Head of caudate nucleus (tissue), 42 donors: ENCODE results near the gene CDC16.
"Not testable (repeated sequence)": the region's sequence is repeated elsewhere in the genome, so short reads cannot be mapped to it uniquely, and the experiment has no call there.

Experiments used
- DNase-seq, 42 donors: peaks; one replicate each; pipeline versions ENCODE4 v3.0.0 to v3.0.0-alpha.2; 2020 to 2021; ENCODE audit warnings: mixed read lengths in 7 of 42
- intact Hi-C: fragments of 100-400 bp; cut with DNase I; formaldehyde crosslinking; loops from one replicate; pipeline ENCODE4 v1.15.0; 2022

Gene CDC16

DNA sequence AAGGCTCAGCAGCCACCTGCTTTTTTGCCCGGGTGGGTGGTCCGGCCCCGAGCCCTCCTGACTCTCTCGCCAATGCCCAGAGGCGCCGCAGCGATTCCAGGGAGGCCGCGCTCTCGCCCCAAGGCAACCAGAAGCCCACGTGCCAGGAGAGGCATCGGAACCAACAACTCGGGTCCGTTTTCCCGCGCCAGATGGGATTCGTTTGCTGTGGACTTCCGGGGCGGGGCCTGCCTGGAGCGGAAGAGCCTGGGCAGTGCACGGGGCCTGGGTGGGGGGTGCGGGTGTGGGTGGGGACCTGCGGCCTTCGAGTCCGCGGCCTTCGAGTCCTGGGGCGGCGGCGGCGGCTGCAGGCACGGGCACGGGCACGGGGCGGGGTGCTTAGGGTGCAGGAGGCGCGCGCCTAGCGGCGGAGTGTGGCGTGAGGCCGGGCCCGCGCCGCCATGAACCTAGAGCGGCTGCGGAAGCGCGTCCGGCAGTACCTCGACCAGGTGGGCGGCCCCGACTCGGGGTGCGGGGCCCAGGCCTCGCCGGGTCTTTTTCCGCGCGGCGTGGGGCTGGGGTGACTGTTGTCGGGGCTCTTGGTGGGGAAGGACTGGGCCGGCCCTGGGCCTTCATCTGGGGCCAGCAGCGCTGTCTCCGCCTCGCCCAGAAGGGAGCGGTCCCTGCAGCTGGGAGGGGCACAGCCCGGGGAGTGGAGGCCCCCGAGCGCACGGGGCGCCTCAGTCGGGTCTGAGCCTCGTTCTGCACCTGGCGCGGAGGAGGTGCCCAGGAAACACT is at the start of gene CDC16:
Gene CDC16 (plus strand): TSS at position 253 of the 777 bp plus-strand sequence. CDS start 188 bp downstream, at position 441.
- intact Hi-C loops, result no loop called here
- peak; percentile 87 to 97 (median 95) for DNase-seq

GRCh38 chr13:114185182-114185971 is 49.3 kb upstream of the CDC16 start:
- intact Hi-C loops, result no loop called here
- DNase-seq, result no peak

DNA sequence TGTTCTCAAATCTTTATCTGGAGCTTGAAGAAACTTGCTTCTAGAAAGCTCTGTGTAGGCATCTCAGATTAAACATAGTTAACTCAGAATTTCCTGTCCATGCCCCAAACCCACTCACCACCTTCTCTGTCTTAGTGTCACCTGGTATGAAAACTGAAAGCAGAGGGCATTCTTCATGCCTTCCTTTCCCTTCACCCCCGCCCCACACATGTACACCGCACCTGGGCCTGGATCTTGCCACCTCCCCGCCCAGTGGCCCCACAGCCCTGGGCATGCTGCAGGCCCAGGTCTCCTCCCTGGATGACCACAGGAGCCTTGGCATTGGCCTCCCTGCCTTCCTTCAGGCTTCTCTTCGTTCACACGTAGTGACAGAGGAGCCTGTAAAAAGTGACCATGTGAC is 39.8 kb upstream of the CDC16 start:
- DNase-seq, result no peak
- intact Hi-C loops, result no loop called here

- DNase-seq, result no peak
- intact Hi-C loops, result no loop called here
Observed at GRCh38 chr13:114196629-114197028, 38.1 kb upstream of the CDC16 start.

DNA sequence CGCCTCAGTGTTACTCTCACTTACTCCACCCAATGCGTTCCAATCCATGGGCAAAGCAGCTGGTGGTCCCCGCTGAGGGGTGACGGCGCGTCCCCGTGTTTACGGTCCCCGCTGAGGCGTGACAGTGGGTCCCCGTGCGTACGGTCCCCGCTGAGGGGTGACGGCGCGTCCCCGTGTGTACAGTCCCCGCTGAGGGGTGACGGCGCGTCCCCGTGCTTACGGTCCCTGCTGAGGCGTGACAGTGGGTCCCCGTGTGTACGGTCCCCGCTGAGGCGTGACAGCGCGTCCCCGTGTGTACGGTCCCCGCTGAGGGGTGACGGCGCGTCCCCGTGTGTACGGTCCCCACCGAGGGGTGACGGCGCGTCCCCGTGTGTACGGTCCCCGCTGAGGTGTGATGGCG is 36.1 kb upstream of the CDC16 start:
- intact Hi-C loops, result no loop called here
- DNase-seq, result no peak

DNA sequence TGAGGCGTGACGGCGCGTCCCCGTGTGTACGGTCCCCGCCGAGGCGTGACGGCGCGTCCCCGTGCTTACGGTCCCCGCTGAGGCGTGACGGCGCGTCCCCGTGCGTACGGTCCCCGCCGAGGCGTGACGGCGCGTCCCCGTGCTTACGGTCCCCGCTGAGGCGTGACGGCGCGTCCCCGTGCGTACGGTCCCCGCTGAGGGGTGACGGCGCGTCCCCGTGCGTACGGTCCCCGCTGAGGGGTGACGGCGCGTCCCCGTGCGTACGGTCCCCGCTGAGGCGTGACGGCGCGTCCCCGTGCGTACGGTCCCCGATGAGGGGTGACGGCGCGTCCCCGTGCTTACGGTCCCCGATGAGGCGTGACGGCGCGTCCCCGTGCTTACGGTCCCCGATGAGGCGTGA is 35.2 kb upstream of the CDC16 start:
- DNase-seq, intact Hi-C loops: not testable (repeated sequence)

- intact Hi-C loops, result no loop called here
- no peak for DNase-seq
Observed at GRCh38 chr13:114199954-114200353, 34.7 kb upstream of the CDC16 start.

DNA sequence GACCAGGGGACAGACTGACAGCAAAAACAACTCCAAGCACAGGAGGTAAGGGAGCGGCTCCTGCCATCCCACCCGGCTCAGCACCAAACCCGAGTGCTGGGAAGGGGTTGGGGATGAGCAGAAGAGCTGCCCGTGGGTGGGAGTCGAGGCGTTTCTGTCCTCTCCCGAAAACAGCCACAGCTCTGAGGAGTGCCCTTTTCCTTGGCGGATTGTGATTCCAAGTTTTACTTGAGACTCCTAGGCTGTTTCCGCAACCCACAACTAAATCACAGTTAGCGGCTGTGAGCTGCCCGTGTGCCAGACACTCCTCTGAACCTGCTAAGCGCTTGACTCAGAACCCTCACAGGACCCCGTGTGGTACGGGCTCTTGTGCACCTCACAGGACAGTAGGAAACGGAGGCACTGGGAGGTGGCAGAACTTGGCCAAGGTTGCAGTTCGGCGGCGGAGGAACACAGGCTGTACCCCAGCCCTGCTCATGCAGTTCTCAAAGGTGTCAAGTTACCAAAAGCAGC is 34.2 kb upstream of the CDC16 start:
- no peak for DNase-seq
- intact Hi-C loops, result no loop called here

DNA sequence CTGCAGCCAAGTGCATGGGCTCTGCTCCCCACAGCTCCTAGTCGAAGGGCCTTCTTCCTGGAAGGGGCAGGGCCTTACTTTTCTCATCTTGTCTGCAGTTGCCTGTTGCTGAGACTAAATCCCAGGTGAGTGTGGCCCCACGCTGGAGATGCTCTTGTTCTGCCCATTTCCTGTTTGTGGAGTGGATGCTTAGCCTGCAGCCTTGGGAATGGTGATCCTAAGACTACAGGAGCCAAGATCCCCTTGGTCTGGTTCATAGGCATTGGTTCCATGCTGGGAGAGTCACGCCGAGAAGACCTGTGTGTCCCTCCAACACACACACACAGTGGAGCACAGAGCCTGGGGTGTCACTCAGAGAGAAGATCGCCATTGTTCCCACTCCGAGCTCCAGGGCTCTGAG is 32.1 kb upstream of the CDC16 start:
- DNase-seq, result no peak
- intact Hi-C loops, result no loop called here

DNA sequence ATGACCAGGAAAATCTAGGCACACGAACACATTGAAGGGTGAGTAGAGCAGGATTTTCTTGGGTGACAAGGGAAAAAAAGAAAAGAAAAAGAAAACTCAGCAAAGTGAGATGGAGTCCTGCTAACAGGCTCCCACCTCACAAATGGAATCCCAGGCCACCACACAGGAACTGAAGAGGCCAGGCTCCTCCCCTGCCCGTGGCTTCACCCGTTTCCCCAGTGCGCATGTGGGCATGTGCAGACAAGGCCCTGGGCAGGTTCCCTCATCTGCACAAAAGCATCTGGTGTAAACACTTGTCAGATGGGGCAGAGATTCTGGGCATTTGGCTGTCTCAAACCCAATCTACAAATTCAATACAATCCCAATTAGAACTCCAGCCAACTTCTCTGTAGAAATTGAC is 31.2 kb upstream of the CDC16 start:
- no peak for DNase-seq
- intact Hi-C loops, result no loop called here

- no peak for DNase-seq
- intact Hi-C loops, result no loop called here
Observed at GRCh38 chr13:114204894-114205293, 29.8 kb upstream of the CDC16 start.

DNA sequence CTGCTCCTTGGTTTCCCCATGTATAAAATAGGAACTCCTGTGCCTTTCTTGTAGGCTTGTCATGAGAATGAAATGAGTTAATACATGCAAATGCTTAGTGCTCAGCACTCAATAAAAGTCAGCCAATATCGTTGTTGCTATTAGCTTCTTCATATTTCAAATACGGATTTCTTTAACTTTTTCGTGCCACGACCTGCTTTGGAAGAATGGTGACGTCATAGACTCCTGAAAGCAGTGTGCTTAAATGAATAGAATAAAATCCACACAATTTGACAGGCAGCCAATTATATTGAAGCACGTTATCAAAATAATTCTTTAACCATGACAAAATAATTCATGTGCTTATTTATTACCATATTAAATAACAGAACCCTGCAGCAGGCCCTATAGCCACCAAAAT is 26.6 kb upstream of the CDC16 start:
- DNase-seq, result no peak
- intact Hi-C loops, result no loop called here

- no peak for DNase-seq
Observed at GRCh38 chr13:114211446-114212157, 23.1 kb upstream of the CDC16 start.

DNA sequence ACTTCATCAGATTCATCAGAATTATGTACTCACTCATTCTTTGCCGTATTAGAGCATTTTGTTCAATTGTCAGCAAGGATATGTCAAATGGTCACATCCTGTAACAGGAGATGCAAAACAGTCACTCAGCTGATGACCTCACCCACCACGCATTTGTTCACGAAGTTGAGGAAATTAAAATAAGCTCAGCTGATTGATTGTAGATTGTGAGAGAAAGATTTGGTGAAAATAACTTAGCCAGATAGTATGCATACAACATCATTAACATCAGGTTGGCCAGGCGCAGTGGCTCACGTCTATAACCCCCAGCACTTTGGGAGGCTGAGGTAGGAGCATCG is 22.6 kb upstream of the CDC16 start:
- no peak for DNase-seq
- intact Hi-C loops, result no loop called here

More at GRCh38 chr13:114211446-114212157, 23.1 kb upstream of the CDC16 start:
- intact Hi-C loops, result no loop called here

GRCh38 chr13:114213980-114214379 is 20.7 kb upstream of the CDC16 start:
- intact Hi-C loops, result no loop called here
- DNase-seq, result no peak

- DNase-seq, result no peak
- intact Hi-C loops, result no loop called here
Observed at GRCh38 chr13:114219392-114219791, 15.3 kb upstream of the CDC16 start.

DNA sequence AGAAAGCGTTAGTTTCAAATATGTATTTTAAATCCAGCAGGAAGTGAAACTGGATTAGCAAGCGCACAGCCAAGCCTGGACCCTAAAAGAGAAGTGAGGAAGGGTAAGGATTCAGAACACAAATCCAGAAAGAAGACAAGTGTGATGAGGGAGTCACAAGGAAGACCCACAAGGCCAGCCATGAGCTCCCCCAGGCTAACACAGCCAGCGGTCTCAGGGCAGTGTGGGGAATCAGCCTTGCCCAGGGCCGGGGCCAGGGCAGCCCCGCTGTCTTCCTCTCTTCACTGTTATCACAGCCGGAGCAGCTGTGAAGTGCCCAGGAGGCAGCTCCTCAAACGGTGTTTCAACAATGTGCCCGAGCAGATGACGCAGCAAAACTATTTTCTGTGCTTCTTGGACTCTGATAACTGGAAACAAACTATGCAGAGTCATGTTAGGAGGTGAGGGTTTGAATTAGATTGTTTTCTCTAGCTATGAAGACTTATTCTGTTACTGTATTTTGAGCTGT is 12.2 kb upstream of the CDC16 start:
- intact Hi-C loops, result no loop called here
- peak in 5 of 42 donors; percentile 8 to 44 (median 29) for DNase-seq

DNA sequence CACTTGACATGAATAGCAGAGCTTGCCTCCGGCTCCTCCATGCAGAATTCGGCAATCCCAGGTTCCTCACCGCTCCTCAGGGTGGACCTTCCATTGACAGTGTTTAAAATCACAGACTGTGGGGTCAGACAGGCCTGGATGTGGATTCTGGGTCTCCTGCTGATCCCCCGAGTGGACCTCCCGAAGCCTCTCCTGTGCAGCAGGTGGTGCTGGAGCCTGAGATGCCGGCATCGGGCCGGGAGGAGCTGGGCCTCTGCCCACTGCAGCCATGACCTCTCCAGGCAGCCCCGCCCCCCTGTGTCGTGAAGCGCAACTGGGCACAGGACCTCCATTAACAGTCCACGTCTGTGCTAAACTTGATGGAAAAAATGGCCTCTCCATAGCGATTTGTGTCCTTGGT is 10.5 kb upstream of the CDC16 start:
- intact Hi-C loops, result no loop called here
- DNase-seq, result no peak

GRCh38 chr13:114225610-114226009 is 9.1 kb upstream of the CDC16 start:
- intact Hi-C loops, result loop anchor here (2.0 kb wide), 1 partner anchor 275 kb away; no protein-coding TSS in a partner anchor
- DNase-seq, result no peak
